Progenitor cell of endocrine pancreas (in vitro differentiated cells): ENCODE results near the gene LDHB. TPM values are rescaled to one million over a fixed set of nuclear protein-coding genes. Genes with fewer than 3 reads are reported as not detected.
"Not testable (repeated sequence)": the region's sequence is repeated elsewhere in the genome, so short reads cannot be mapped to it uniquely, and the experiment has no call there.

Source experiments
- DNase-seq: peaks from one replicate; pipeline ENCODE4 v3.0.0; 2021; ENCODE audit warnings: low spot score; ENCODE audit not compliant: unreplicated experiment
- H3K27ac Mint-ChIP-seq: 2 replicates; pipeline ENCODE4 v1.8.0; 2021; ENCODE audit warnings: mild to moderate bottlenecking, moderate library complexity, mixed read lengths
- H3K27me3 Mint-ChIP-seq: 2 replicates; pipeline ENCODE4 v1.8.0; 2021; ENCODE audit warnings: mixed read lengths
- H3K36me3 Mint-ChIP-seq: 2 replicates; pipeline ENCODE4 v1.8.0; 2022; ENCODE audit warnings: mixed read lengths; ENCODE audit not compliant: insufficient read depth
- H3K4me1 Mint-ChIP-seq: 2 replicates; pipeline ENCODE4 v1.8.0; 2021; ENCODE audit warnings: low read depth, mixed read lengths
- H3K4me3 Mint-ChIP-seq: 2 replicates; pipeline ENCODE4 v1.8.0; 2021; ENCODE audit warnings: low read depth, mild to moderate bottlenecking, moderate library complexity, mixed read lengths
- H3K9me3 Mint-ChIP-seq: 2 replicates; pipeline ENCODE4 v1.8.0; 2021; ENCODE audit warnings: low read depth, mixed read lengths
- total RNA-seq: library from RNA; stranded (reverse); gene quantifications from 2 replicates; pipeline ENCODE4 v1.2.1, GENCODE V29; 2021
- TF ChIP-seq, protein P1 (sequence below): fragments of 200-600 bp; sonication (generic); IDR thresholded peaks from one replicate; pipeline ENCODE4 v1.5.0; 2021; ENCODE audit warnings: antibody characterized with exemption, mild to moderate bottlenecking; ENCODE audit not compliant: unreplicated experiment

Gene LDHB
- total RNA-seq, 1 donor from 2014 or later, result 1,628 TPM

DNA sequence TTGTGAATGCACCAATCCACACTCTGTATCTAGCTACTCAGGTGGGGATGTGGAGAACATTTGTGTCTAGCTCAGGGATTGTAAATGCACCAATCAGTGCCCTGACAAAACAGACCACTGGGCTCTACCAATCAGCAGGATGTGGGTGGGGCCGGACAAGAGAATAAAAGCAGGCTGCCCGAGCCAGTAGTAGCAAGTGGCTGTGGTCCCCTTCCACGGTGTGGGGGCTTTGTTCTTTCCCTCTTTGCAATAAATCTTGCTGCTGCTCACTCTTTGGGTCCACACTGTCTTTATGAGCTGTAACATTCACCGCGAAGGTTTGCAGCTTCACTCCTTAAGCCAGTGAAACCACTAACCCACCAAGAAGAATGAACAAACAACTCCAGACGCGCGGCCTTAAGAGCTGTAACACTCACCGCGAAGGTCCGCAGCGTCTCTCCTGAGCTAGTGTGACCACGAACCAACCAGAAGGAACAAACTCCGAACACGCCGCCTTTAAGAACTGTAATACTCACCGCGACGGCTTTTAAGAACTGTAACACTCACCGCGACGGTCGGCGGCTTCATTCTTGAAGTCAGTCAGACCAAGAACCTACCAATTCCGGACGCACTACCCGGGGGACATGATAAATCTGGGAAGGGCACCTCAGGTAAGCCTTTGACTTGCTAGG lies 4.6 kb upstream of the LDHB start:
- Mint-ChIP-seq H3K36me3 (no peaks in the 10 kb centered on the region), H3K27ac (no peak overlapping the region), H3K27me3 (no peaks in the 10 kb centered on the region), H3K4me1 (peaks cover 29% of the 10 kb centered on the region), H3K9me3 (no peaks in the 10 kb centered on the region), H3K4me3 (no peak overlapping the region)
- DNase-seq, result no peak
- TF ChIP-seq, protein P1, sequence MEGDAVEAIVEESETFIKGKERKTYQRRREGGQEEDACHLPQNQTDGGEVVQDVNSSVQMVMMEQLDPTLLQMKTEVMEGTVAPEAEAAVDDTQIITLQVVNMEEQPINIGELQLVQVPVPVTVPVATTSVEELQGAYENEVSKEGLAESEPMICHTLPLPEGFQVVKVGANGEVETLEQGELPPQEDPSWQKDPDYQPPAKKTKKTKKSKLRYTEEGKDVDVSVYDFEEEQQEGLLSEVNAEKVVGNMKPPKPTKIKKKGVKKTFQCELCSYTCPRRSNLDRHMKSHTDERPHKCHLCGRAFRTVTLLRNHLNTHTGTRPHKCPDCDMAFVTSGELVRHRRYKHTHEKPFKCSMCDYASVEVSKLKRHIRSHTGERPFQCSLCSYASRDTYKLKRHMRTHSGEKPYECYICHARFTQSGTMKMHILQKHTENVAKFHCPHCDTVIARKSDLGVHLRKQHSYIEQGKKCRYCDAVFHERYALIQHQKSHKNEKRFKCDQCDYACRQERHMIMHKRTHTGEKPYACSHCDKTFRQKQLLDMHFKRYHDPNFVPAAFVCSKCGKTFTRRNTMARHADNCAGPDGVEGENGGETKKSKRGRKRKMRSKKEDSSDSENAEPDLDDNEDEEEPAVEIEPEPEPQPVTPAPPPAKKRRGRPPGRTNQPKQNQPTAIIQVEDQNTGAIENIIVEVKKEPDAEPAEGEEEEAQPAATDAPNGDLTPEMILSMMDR, result no peak

GRCh38 chr12:21661396-21662093 lies 3.9 kb upstream of the LDHB start:
- H3K27ac Mint-ChIP-seq, H3K4me3 Mint-ChIP-seq, DNase-seq, H3K36me3 Mint-ChIP-seq, H3K27me3 Mint-ChIP-seq, H3K9me3 Mint-ChIP-seq: not testable (repeated sequence)
- H3K4me1 Mint-ChIP-seq, result peaks cover 26% of the 10 kb centered on the region

GRCh38 chr12:21659383-21659782 lies 1.7 kb upstream of the LDHB start:
- TF ChIP-seq, protein P1, result peak; percentile 51
- no peak overlapping the region for H3K27ac Mint-ChIP-seq
- H3K4me3 Mint-ChIP-seq, result no peak overlapping the region
- no peaks in the 10 kb centered on the region for H3K27me3 Mint-ChIP-seq
- H3K4me1 Mint-ChIP-seq, result peaks cover 32% of the 10 kb centered on the region
- peaks cover 7% of the 10 kb centered on the region for H3K36me3 Mint-ChIP-seq
- DNase-seq, result no peak
- no peaks in the 10 kb centered on the region for H3K9me3 Mint-ChIP-seq

GRCh38 chr12:21656905-21657325 lies 727 bp downstream of the LDHB start:
- H3K36me3 Mint-ChIP-seq, result peaks cover 22% of the 10 kb centered on the region
- no peak for DNase-seq
- no peaks in the 10 kb centered on the region for H3K27me3 Mint-ChIP-seq
- peaks cover 43% of the 10 kb centered on the region for H3K4me1 Mint-ChIP-seq
- H3K27ac Mint-ChIP-seq, result peak overlapping the region; percentile 99
- TF ChIP-seq, protein P1, result no peak
- no peaks in the 10 kb centered on the region for H3K9me3 Mint-ChIP-seq
- H3K4me3 Mint-ChIP-seq, result peak overlapping the region; percentile 98

DNA sequence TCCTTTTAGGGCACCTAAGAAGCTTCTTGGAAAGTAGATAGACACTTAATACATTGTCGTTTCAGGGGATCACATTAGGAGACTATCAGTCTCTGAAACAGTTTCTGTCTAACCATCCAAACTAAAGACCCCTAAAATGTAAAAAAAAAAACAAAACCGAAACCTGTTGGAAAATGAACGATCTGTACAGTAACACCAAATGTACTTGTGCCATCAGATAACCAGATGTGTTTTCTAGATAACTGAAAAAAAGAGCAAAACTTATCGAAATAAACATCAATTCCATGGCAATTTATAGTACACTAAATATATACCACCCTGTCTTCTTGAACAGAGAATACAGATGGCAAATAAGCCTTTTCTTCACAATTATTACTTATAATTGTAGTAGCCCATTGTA lies 2.1 kb downstream of the LDHB start:
- Mint-ChIP-seq H3K36me3 (peaks cover 33% of the 10 kb centered on the region), H3K4me1 (peaks cover 56% of the 10 kb centered on the region), H3K27me3 (no peaks in the 10 kb centered on the region), H3K9me3 (no peaks in the 10 kb centered on the region), H3K4me3 (peak overlapping the region; percentile 98), H3K27ac (peak overlapping the region; percentile 81)
- DNase-seq, result no peak
- TF ChIP-seq, protein P1, result no peak
